Heart left ventricle (tissue), 16 donors: ENCODE data around the gene ATRAID. TPM values are rescaled to one million over a fixed set of nuclear protein-coding genes. Genes with fewer than 3 reads are reported as not detected.

Experiments
- ATAC-seq, 4 donors: fragments of 200-7000 bp; cut with Tn5 transposase; one replicate each; pipeline ENCODE4 v1.9.1; 2020 to 2022; ENCODE audit warnings: moderate library complexity in 4 of 4, mild to moderate bottlenecking in 3 of 4, moderate number of reproducible peaks in 1 of 4
- DNase-seq, 5 donors: peaks; one replicate each; pipeline ENCODE4 v3.0.0-alpha.2; 2020
- H3K27ac ChIP-seq, 12 donors: fragments of 200-600 bp; sonication (generic) in 4 of 12; one replicate each; pipeline versions ENCODE4 v1.5.0 to v1.8.0; 2016 to 2022; ENCODE audit warnings: mild to moderate bottlenecking in 2 of 12
- H3K27me3 ChIP-seq, 9 donors: fragments of 200-600 bp; sonication (generic) in 2 of 9; one replicate each; pipeline versions ENCODE4 v1.5.1 to v1.8.0; 2016 to 2022; ENCODE audit warnings: mild to moderate bottlenecking in 3 of 9
- H3K36me3 ChIP-seq, 9 donors: fragments of 200-600 bp; sonication (generic) in 2 of 9; one replicate each; pipeline versions ENCODE4 v1.5.0 to v1.8.0; 2018 to 2022; ENCODE audit warnings: mild to moderate bottlenecking in 2 of 9
- H3K4me1 ChIP-seq, 12 donors: fragments of 200-600 bp; sonication (generic) in 4 of 12; one replicate each; pipeline versions ENCODE4 v1.5.0 to v1.8.0; 2016 to 2022; ENCODE audit warnings: mild to moderate bottlenecking in 3 of 12
- H3K4me3 ChIP-seq, 12 donors: fragments of 200-600 bp; sonication (generic) in 4 of 12; one replicate each; pipeline versions ENCODE4 v1.5.0 to v1.8.0; 2017 to 2022; ENCODE audit warnings: mild to moderate bottlenecking in 9 of 12, moderate library complexity in 4 of 12
- H3K9me3 ChIP-seq, 12 donors: fragments of 200-600 bp; sonication (generic) in 4 of 12; one replicate each; pipeline versions ENCODE4 v1.5.0 to v1.8.0; 2016 to 2022; ENCODE audit warnings: mild to moderate bottlenecking in 1 of 12
- CTCF ChIP-seq, 12 donors: fragments of 200-600 bp; sonication (generic) in 4 of 12; IDR thresholded peaks; one replicate each; pipeline versions ENCODE4 v1.5.0 to v1.8.0; 2018 to 2022; ENCODE audit warnings: antibody characterized with exemption in 12 of 12, mild to moderate bottlenecking in 5 of 12
- POLR2A ChIP-seq, 2 donors: fragments of 450-650 bp; IDR thresholded peaks; one replicate each; pipeline ENCODE4 v1.6.1; 2017; ENCODE audit warnings: antibody characterized with exemption in 2 of 2, mild to moderate bottlenecking in 2 of 2, moderate library complexity in 2 of 2
- WGBS, 4 donors: extraction: QIAGEN DNeasy Blood & Tissue Kit in 2 of 4; methylation state at CpG; one replicate each; pipeline versions ENCODE4 v1.1.5 to v1.1.7; 2013 to 2018; 5-methylcytosine and 5-hydroxymethylcytosine counted together
- intact Hi-C, 10 donors: fragments of 100-400 bp; cut with DNase I; formaldehyde crosslinking; loops; one replicate each; pipeline versions ENCODE4 v1.11.1 to v1.14.2; 2022
- polyA plus RNA-seq, 2 donors: library from polyadenylated mRNA; stranded (reverse); fragments of 200-250 nt; gene quantifications; one replicate each; pipeline ENCODE4 v1.2.3, GENCODE V29; 2013
- total RNA-seq, 9 donors: library from RNA; depleted of rRNA in 2 of 9; stranded (reverse); fragments of >200 nt in 2 of 9; fragmentation: NEBNext Ultra II Directional in 3 of 9; extraction: Animal tissue kit (Norgen Biotek cat#: 25700) in 3 of 9; gene quantifications; one replicate each; pipeline versions ENCODE4 v1.1.0 to v1.2.4, GENCODE V29; 2016 to 2023
- donor health status: ischemic (EF 13 %, LVEDD 7.1; RV severe dilation, severe dysfunction).
- donor health status: healthy with polysubstance abuse.
- donor health status: DM: no; HTN: yes; CAD: no.
- donor health status: DM: no; HTN: no; CAD: no.
- donor health status: ischemic (EF 25% LVEDD 6.9; RV normal size, moderate dysfunction).
- donor health status: ischemic (EF 25% LVEDD 5.7; RV mildly dilated, moderate dysfunction).
- donor health status: healthy.
- donor health status: DM: yes; HTN: yes; CAD: no.
- donor health status: ischemic (EF 35%, LVEDD 5.7; RV mildly dilated, moderate dysfunction).
- donor health status: nonischemic (EF 11% LVEDD 7.7; RV severe dilation, severe dysfunction).
- donor health status: DM: yes; HTN: yes; CAD: no.
- donor health status: PGD.
- donor health status: ischemic (EF 29% LVEDD 5.4; RV normal size, mild dysfunction).
- donor health status: nonischemic (EF 23%, LVEDD 6.1; RV moderate dilation, normal function).

ATRAID gene
- total and polyA plus RNA-seq, 11 donors: 96.9 to 210 (median 144) TPM

GRCh38 chr2:27243391-27244130 is 31.7 kb downstream of the ATRAID start:
- ATAC-seq (peak; percentile 28 to 54 (median 38)), DNase-seq (no peak)
- Histone ChIP-seq H3K27me3 (no peaks in the 10 kb centered on the region), H3K27ac (peak overlapping the region in 7 of 12 donors; percentile 11 to 56 (median 34)), H3K4me1 (peaks cover 0 to 26% (median 5%) of the 10 kb centered on the region in 12 donors), H3K36me3 (peaks cover 0 to 65% (median 50%) of the 10 kb centered on the region in 9 donors), H3K9me3 (no peaks in the 10 kb centered on the region), H3K4me3 (no peak overlapping the region)
- intact Hi-C loops: no loop called here
- TF ChIP-seq POLR2A (IDR thresholded peaks at IDR 0.05): no peak
- no peak for TF ChIP-seq CTCF (IDR thresholded peaks at IDR 0.05)
- 57 to 61% (median 59%) methylated on average over 19 of the region's 19 CpGs for WGBS, 4 donors

- Histone ChIP-seq H3K9me3 (no peaks in the 10 kb centered on the region), H3K27ac (peak overlapping the region in 1 of 12 donors; percentile 8), H3K4me1 (peaks cover 0 to 27% (median 5%) of the 10 kb centered on the region in 12 donors), H3K4me3 (no peak overlapping the region), H3K27me3 (peaks cover 0 to 4% (median 0%) of the 10 kb centered on the region in 9 donors), H3K36me3 (peaks cover 0 to 49% (median 34%) of the 10 kb centered on the region in 9 donors)
- intact Hi-C loops: loop anchor here in 1 of 10 donors (5.0 kb wide), 1 partner anchor 37 kb away; the partner anchor contains the start of gene TRIM54
- DNase-seq (no peak), ATAC-seq (peak in 3 of 4 donors; percentile 18 to 52 (median 40))
- 64 to 72% (median 71%) methylated on average over 10 of the region's 10 CpGs for WGBS, 4 donors
- no peak for TF ChIP-seq POLR2A (IDR thresholded peaks at IDR 0.05)
- no peak for TF ChIP-seq CTCF (IDR thresholded peaks at IDR 0.05)
These were observed 33.3 kb downstream of the ATRAID start for GRCh38 chr2:27245116-27245515.

- H3K36me3 ChIP-seq: peaks cover 0 to 44% (median 29%) of the 10 kb centered on the region in 9 donors
- no peak overlapping the region for H3K4me3 ChIP-seq
- DNase-seq (no peak), ATAC-seq (peak in 1 of 4 donors; percentile 25)
- peaks cover 0 to 9% (median 0%) of the 10 kb centered on the region in 9 donors for H3K27me3 ChIP-seq
- peak overlapping the region in 1 of 12 donors; percentile 8 for H3K27ac ChIP-seq
- no peaks in the 10 kb centered on the region for H3K9me3 ChIP-seq
- intact Hi-C loops: loop anchor here in 1 of 10 donors (5.0 kb wide), 1 partner anchor 37 kb away; the partner anchor contains the start of gene TRIM54
- no peak for TF ChIP-seq POLR2A (IDR thresholded peaks at IDR 0.05)
- no peak for TF ChIP-seq CTCF (IDR thresholded peaks at IDR 0.05)
- H3K4me1 ChIP-seq: peaks cover 0 to 32% (median 7%) of the 10 kb centered on the region in 12 donors
- WGBS, 4 donors: 54 to 75% (median 60%) methylated on average over 4 of the region's 4 CpGs
These were observed 33.8 kb downstream of the ATRAID start for GRCh38 chr2:27245626-27246025.

GRCh38 chr2:27247893-27248292 is 36.1 kb downstream of the ATRAID start:
- Histone ChIP-seq H3K36me3 (peaks cover 0 to 23% (median 7%) of the 10 kb centered on the region in 9 donors), H3K27ac (no peak overlapping the region), H3K27me3 (peaks cover 0 to 25% (median 0%) of the 10 kb centered on the region in 9 donors), H3K9me3 (no peaks in the 10 kb centered on the region), H3K4me1 (peaks cover 0 to 28% (median 6%) of the 10 kb centered on the region in 12 donors), H3K4me3 (no peak overlapping the region)
- TF ChIP-seq POLR2A (IDR thresholded peaks at IDR 0.05): no peak
- no peak for ATAC-seq
- WGBS, 4 donors: 69 to 91% (median 80%) methylated on average over 4 of the region's 4 CpGs
- intact Hi-C loops: loop anchor here in 1 of 10 donors (5.0 kb wide), 1 partner anchor 34 kb away; the partner anchor contains the start of gene TRIM54
- no peak for DNase-seq
